Ectodermal cell (in vitro differentiated cells): Measurements from ENCODE around the gene OR52D1. TPM values are rescaled to one million over a fixed set of nuclear protein-coding genes. Genes with fewer than 3 reads are reported as not detected.

ENCODE experiments used
- H3K27ac ChIP-seq: 2 replicates; pipeline ENCODE4 v1.7.0; 2013; ENCODE audit warnings: mild to moderate bottlenecking, low read depth, low read length; ENCODE audit not compliant: insufficient read depth, poor library complexity, severe bottlenecking
- H3K27me3 ChIP-seq: 2 replicates; pipeline ENCODE4 v1.7.0; 2013; ENCODE audit warnings: mild to moderate bottlenecking, low read length; ENCODE audit not compliant: insufficient read depth, control insufficient read depth, poor library complexity, severe bottlenecking
- H3K36me3 ChIP-seq: one replicate; pipeline ENCODE4 v1.7.0; 2013; ENCODE audit warnings: low read length; ENCODE audit not compliant: control insufficient read depth, insufficient read depth
- H3K4me1 ChIP-seq: one replicate; pipeline ENCODE4 v1.7.0; 2013; ENCODE audit warnings: low read length; ENCODE audit not compliant: control insufficient read depth, insufficient read depth
- H3K4me3 ChIP-seq: 2 replicates; pipeline ENCODE4 v1.7.0; 2013; ENCODE audit warnings: low read depth, low read length, control low read depth; ENCODE audit not compliant: insufficient read depth
- H3K9me3 ChIP-seq: 2 replicates; pipeline ENCODE4 v1.7.0; 2013; ENCODE audit warnings: mild to moderate bottlenecking, low read length, moderate library complexity; ENCODE audit not compliant: control insufficient read depth
- WGBS, 2 experiments: methylation state at CpG; one replicate each; pipeline ENCODE4 v1.1.7; 2013; ENCODE audit warnings: missing lambda C conversion rate in 2 of 2; 5-methylcytosine and 5-hydroxymethylcytosine counted together
- polyA plus RNA-seq, 4 experiments: library from polyadenylated mRNA; stranded (reverse); fragments of 50-300 nt; gene quantifications; one replicate each; pipeline ENCODE4 v1.2.3, GENCODE V29; 2013

The OR52D1 gene
- polyA plus RNA-seq (2013, experiment 1 of 4), result not detected
- polyA plus RNA-seq (2013, experiment 2 of 4), result not detected
- not detected for polyA plus RNA-seq (2013, experiment 3 of 4)
- not detected for polyA plus RNA-seq (2013, experiment 4 of 4)

- Histone ChIP-seq H3K27me3 (no peaks in the 10 kb centered on the region), H3K4me3 (no peak within 1 kb of the TSS), H3K9me3 (no peaks in the 10 kb centered on the region), H3K27ac (no peak within 1 kb of the TSS), H3K36me3 (no peaks in the 10 kb centered on the region), H3K4me1 (peaks cover 4% of the 10 kb centered on the region)
These were observed at the start of gene OR52D1 for GRCh38 chr11:5488385-5488784. TSS of gene OR52D1 (plus strand) at chr11:5488685. CDS start at chr11:5488707, 22 bp downstream.

GRCh38 chr11:5441414-5441813 lies 47.1 kb upstream of the OR52D1 start, which contains the start of gene OR51I1:
TSS of gene OR51I1 (minus strand) at chr11:5441514. CDS start at chr11:5441514, 0 bp downstream.
- H3K36me3 ChIP-seq, result no peaks in the 10 kb centered on the region
- H3K4me1 ChIP-seq, result no peaks in the 10 kb centered on the region
- 57 to 67% methylated on average over 2 of the region's 2 CpGs for WGBS, 2 experiments
- no peak within 1 kb of the TSS for H3K4me3 ChIP-seq
- no peaks in the 10 kb centered on the region for H3K27me3 ChIP-seq
- H3K9me3 ChIP-seq, result no peaks in the 10 kb centered on the region
- H3K27ac ChIP-seq, result no peak within 1 kb of the TSS

- 91 to 100% methylated on average over 1 to 2 of the region's 2 CpGs for WGBS, 2 experiments
- no peaks in the 10 kb centered on the region for H3K36me3 ChIP-seq
- no peak overlapping the region for H3K27ac ChIP-seq
- no peak overlapping the region for H3K4me3 ChIP-seq
- H3K4me1 ChIP-seq, result no peaks in the 10 kb centered on the region
- no peaks in the 10 kb centered on the region for H3K9me3 ChIP-seq
- H3K27me3 ChIP-seq, result no peaks in the 10 kb centered on the region
These were observed 44.6 kb upstream of the OR52D1 start for GRCh38 chr11:5443835-5444393.

GRCh38 chr11:5449023-5449422 lies 39.5 kb upstream of the OR52D1 start, which contains the start of gene OR51I2:
TSS of gene OR51I2 (plus strand) at chr11:5449323. CDS start at chr11:5453489, 4,166 bp downstream.
- H3K4me3 ChIP-seq, result no peak within 1 kb of the TSS
- WGBS, 2 experiments, result 91 to 94% methylated on average over 2 of the region's 2 CpGs
- H3K27ac ChIP-seq, result no peak within 1 kb of the TSS
- no peaks in the 10 kb centered on the region for H3K9me3 ChIP-seq
- no peaks in the 10 kb centered on the region for H3K27me3 ChIP-seq
- H3K36me3 ChIP-seq, result no peaks in the 10 kb centered on the region
- H3K4me1 ChIP-seq, result no peaks in the 10 kb centered on the region

- Histone ChIP-seq H3K27ac (no peak overlapping the region), H3K27me3 (no peaks in the 10 kb centered on the region), H3K36me3 (no peaks in the 10 kb centered on the region), H3K9me3 (no peaks in the 10 kb centered on the region), H3K4me1 (no peaks in the 10 kb centered on the region), H3K4me3 (no peak overlapping the region)
- WGBS, 2 experiments, result 93 to 96% methylated on average over 3 to 4 of the region's 4 CpGs
These were observed 39.1 kb upstream of the OR52D1 start for GRCh38 chr11:5449432-5449831.

GRCh38 chr11:5460983-5461621 lies 27.4 kb upstream of the OR52D1 start:
- Histone ChIP-seq H3K4me1 (no peaks in the 10 kb centered on the region), H3K4me3 (no peak overlapping the region), H3K36me3 (no peaks in the 10 kb centered on the region), H3K9me3 (no peaks in the 10 kb centered on the region), H3K27me3 (no peaks in the 10 kb centered on the region), H3K27ac (no peak overlapping the region)
- WGBS, 2 experiments, result 93 to 94% methylated on average over 14 of the region's 14 CpGs

GRCh38 chr11:5467527-5467926 lies 21.0 kb upstream of the OR52D1 start:
- H3K27me3 ChIP-seq, result no peaks in the 10 kb centered on the region
- no peaks in the 10 kb centered on the region for H3K9me3 ChIP-seq
- WGBS, 2 experiments, result 83 to 86% methylated on average over 2 of the region's 2 CpGs
- no peaks in the 10 kb centered on the region for H3K36me3 ChIP-seq
- no peak overlapping the region for H3K27ac ChIP-seq
- no peaks in the 10 kb centered on the region for H3K4me1 ChIP-seq
- no peak overlapping the region for H3K4me3 ChIP-seq

- Histone ChIP-seq H3K4me3 (no peak overlapping the region), H3K4me1 (no peaks in the 10 kb centered on the region), H3K27me3 (no peaks in the 10 kb centered on the region), H3K27ac (no peak overlapping the region), H3K9me3 (no peaks in the 10 kb centered on the region), H3K36me3 (no peaks in the 10 kb centered on the region)
These were observed 14.6 kb upstream of the OR52D1 start for GRCh38 chr11:5473921-5474320.

- Histone ChIP-seq H3K27ac (no peak overlapping the region), H3K4me1 (no peaks in the 10 kb centered on the region), H3K4me3 (no peak overlapping the region), H3K9me3 (no peaks in the 10 kb centered on the region), H3K27me3 (no peaks in the 10 kb centered on the region), H3K36me3 (no peaks in the 10 kb centered on the region)
- WGBS, 2 experiments, result 89 to 96% methylated on average over 1 of the region's 2 CpGs
These were observed 12.2 kb upstream of the OR52D1 start for GRCh38 chr11:5476186-5476819.

GRCh38 chr11:5486003-5486402 lies 2.5 kb upstream of the OR52D1 start:
- Histone ChIP-seq H3K27me3 (no peaks in the 10 kb centered on the region), H3K36me3 (no peaks in the 10 kb centered on the region), H3K4me3 (no peak overlapping the region), H3K27ac (no peak overlapping the region), H3K4me1 (peaks cover 4% of the 10 kb centered on the region), H3K9me3 (no peaks in the 10 kb centered on the region)
- WGBS, 2 experiments, result 78 to 93% methylated on average over 3 of the region's 3 CpGs
